GM19351 (cell line): ENCODE measurements around the gene NBPF1.
"Not testable (repeated sequence)": the region's sequence is repeated elsewhere in the genome, so short reads cannot be mapped to it uniquely, and the experiment has no call there.

ENCODE experiments used
- ATAC-seq: cut with Tn5 transposase; IDR thresholded peaks from one replicate; pipeline ENCODE4 v1.9.1; 2021; ENCODE audit warnings: mild to moderate bottlenecking, moderate library complexity; ENCODE audit not compliant: unreplicated experiment

NBPF1 gene

GRCh38 chr1:16518913-16519254 is 94.5 kb downstream of the NBPF1 start:
- not testable (repeated sequence) for ATAC-seq

GRCh38 chr1:16516694-16517410 is 96.5 kb downstream of the NBPF1 start:
- not testable (repeated sequence) for ATAC-seq

- not testable (repeated sequence) for ATAC-seq
Measured at GRCh38 chr1:16514107-16515055, 99.0 kb downstream of the NBPF1 start, which contains the start of gene RNU1-1. RNU1-1 (minus strand) TSS chr1:16514285.

GRCh38 chr1:16513412-16514106 is 99.8 kb downstream of the NBPF1 start:
- peak; percentile 82 for ATAC-seq

- ATAC-seq: not testable (repeated sequence)
Measured at GRCh38 chr1:16512624-16513411, 100.5 kb downstream of the NBPF1 start.
